ENCODE measurements around the gene UNK. TPM values are rescaled to one million over a fixed set of nuclear protein-coding genes. Genes with fewer than 3 reads are reported as not detected.
A peak's percentile ranks its signal among the peaks of the same experiment; 100 is the strongest.

Gene UNK
- total and polyA plus RNA-seq, 2 of the 13 experiments (the other 11 are each of a cell fraction or from before 2014, with no cell fraction given): 31.6 to 33.0 TPM

DNA sequence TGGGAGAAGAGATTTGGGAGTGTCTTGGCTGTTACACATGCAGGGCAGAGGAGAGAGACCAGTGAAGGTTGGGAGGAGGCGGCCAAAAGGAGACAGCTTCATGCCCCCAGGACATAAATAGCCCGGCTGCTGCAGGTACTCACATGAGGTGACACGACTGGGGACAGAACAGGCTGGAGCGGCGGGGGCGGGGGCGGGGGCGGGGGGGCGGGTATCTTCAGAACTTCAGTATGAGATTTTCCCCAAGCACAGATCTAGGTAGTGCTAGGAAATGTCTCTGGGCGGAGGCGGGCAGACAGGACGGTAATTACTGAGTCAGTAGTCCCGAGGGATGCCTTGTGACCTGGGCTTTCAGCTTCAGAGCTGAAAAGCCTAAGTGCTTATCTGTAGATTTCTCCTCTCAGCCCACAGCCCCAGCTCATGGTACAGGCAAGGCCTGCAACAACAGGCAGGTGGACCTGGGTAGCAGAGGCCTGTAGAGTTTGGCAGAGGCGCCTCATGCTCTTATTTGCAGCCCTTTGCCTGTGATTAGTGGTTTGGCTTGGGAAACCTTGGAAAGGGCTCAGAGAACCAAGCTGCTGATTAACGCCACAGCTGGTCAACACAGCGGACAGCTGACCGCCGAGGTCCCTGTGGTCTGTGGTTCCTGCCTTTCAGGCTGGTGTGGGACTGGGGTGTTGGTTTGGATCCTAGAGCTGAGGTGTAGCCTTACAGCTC is 24.5 kb downstream of the UNK start (continued):
- TF ChIP-seq, protein P1, sequence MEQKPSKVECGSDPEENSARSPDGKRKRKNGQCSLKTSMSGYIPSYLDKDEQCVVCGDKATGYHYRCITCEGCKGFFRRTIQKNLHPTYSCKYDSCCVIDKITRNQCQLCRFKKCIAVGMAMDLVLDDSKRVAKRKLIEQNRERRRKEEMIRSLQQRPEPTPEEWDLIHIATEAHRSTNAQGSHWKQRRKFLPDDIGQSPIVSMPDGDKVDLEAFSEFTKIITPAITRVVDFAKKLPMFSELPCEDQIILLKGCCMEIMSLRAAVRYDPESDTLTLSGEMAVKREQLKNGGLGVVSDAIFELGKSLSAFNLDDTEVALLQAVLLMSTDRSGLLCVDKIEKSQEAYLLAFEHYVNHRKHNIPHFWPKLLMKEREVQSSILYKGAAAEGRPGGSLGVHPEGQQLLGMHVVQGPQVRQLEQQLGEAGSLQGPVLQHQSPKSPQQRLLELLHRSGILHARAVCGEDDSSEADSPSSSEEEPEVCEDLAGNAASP (CRISPR knock-in tag; IDR thresholded peaks at IDR 0.05; ENCODE audit: borderline replicate concordance): no peak
- TF ChIP-seq, protein P2, sequence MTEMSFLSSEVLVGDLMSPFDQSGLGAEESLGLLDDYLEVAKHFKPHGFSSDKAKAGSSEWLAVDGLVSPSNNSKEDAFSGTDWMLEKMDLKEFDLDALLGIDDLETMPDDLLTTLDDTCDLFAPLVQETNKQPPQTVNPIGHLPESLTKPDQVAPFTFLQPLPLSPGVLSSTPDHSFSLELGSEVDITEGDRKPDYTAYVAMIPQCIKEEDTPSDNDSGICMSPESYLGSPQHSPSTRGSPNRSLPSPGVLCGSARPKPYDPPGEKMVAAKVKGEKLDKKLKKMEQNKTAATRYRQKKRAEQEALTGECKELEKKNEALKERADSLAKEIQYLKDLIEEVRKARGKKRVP (CRISPR knock-in tag; IDR thresholded peaks at IDR 0.05): no peak

DNA sequence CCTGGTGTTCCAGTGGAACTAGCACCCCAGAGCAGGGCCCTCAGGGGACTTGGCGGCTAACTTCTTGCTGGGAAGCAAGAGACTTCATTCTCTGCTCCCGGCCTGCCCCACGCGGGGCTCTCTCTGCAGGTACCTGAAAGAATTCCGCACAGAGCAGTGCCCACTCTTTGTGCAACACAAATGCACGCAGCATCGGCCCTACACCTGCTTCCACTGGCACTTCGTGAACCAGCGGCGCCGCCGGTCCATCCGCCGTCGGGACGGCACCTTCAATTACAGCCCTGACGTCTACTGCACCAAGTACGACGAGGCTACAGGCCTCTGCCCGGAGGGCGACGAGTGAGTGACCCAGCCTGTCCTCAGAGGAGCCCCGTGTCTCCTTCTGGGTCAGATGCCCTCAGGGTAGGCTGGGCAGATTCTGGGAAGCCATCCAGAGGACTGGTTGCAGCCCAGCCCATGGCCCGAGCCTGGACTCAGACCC is 25.1 kb downstream of the UNK start:
- H3K4me1 ChIP-seq (ENCODE audit: insufficient read depth, low read length): no peaks in the 10 kb centered on the region
- intact Hi-C loops (cut with micrococcal nuclease; ENCODE audit: unreplicated experiment): no loop called here
- H3K9me3 ChIP-seq (ENCODE audit: low read length): no peaks in the 10 kb centered on the region
- H4K20me1 ChIP-seq (ENCODE audit: insufficient read depth, low read length): no peaks in the 10 kb centered on the region
- CTCF ChIA-PET (ENCODE audit: low intra/inter-chr PET ratio, low total read pairs): no interaction called here
- WGBS (ENCODE audit: low lambda C conversion rate): 96% methylated on average over 24 of the region's 24 CpGs
- no peak overlapping the region for H3K4me2 ChIP-seq (ENCODE audit: low read depth, low read length)
- no peak for DNase-seq (ENCODE audit: low spot score)
- in situ Hi-C loops (cut with HindIII; ENCODE audit: extremely low pct_ligation_motif_present, low pct_unique_long_range_greater_than_20kb): no loop called here
- TF ChIP-seq AGO2 (optimal IDR thresholded peaks at IDR 0.05; ENCODE audit: low read depth, low read length) (peak; percentile 58), ZNF616 (CRISPR knock-in tag; IDR thresholded peaks at IDR 0.05; ENCODE audit: low read depth) (no peak)
- TF ChIP-seq, protein P3, sequence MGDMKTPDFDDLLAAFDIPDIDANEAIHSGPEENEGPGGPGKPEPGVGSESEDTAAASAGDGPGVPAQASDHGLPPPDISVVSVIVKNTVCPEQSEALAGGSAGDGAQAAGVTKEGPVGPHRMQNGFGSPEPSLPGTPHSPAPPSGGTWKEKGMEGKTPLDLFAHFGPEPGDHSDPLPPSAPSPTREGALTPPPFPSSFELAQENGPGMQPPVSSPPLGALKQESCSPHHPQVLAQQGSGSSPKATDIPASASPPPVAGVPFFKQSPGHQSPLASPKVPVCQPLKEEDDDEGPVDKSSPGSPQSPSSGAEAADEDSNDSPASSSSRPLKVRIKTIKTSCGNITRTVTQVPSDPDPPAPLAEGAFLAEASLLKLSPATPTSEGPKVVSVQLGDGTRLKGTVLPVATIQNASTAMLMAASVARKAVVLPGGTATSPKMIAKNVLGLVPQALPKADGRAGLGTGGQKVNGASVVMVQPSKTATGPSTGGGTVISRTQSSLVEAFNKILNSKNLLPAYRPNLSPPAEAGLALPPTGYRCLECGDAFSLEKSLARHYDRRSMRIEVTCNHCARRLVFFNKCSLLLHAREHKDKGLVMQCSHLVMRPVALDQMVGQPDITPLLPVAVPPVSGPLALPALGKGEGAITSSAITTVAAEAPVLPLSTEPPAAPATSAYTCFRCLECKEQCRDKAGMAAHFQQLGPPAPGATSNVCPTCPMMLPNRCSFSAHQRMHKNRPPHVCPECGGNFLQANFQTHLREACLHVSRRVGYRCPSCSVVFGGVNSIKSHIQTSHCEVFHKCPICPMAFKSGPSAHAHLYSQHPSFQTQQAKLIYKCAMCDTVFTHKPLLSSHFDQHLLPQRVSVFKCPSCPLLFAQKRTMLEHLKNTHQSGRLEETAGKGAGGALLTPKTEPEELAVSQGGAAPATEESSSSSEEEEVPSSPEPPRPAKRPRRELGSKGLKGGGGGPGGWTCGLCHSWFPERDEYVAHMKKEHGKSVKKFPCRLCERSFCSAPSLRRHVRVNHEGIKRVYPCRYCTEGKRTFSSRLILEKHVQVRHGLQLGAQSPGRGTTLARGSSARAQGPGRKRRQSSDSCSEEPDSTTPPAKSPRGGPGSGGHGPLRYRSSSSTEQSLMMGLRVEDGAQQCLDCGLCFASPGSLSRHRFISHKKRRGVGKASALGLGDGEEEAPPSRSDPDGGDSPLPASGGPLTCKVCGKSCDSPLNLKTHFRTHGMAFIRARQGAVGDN (CRISPR knock-in tag; IDR thresholded peaks at IDR 0.05): peak; percentile 16
- H3K4me3 ChIP-seq (replicated peaks in 1 of 3; ENCODE audit: insufficient read depth in 1 of 3, low read depth in 2 of 3, low read length in 3 of 3): no peak overlapping the region
- POLR2A ChIA-PET: no interaction called here
- H3K9ac ChIP-seq (ENCODE audit: insufficient read depth, low read depth, low read length): no peak overlapping the region
- no peak for ATAC-seq
- no peak for FAIRE-seq
- peaks cover 7% of the 10 kb centered on the region for H3K79me2 ChIP-seq (ENCODE audit: insufficient read depth, low read length)
- BruUV-seq (replicated peaks): no TSS peak
- H3K27me3 ChIP-seq (ENCODE audit: control insufficient read depth in 1 of 2, insufficient read depth in 2 of 2, low read length in 2 of 2): no peaks in the 10 kb centered on the region
- H2AFZ ChIP-seq (ENCODE audit: low read length): no peak overlapping the region
- H3K27ac ChIP-seq (ENCODE audit: extremely low read length, insufficient read depth, low read length): no peak overlapping the region
- H3K36me3 ChIP-seq (replicated peaks in 1 of 2; ENCODE audit: control insufficient read depth in 1 of 2, insufficient read depth in 2 of 2, low read length in 2 of 2): peaks cover 44 to 59% of the 10 kb centered on the region in 2 experiments

Data from HepG2 (cell line).